Hepatocyte (in vitro differentiated cells): Measurements from ENCODE around the gene HERC2. TPM values are rescaled to one million over a fixed set of nuclear protein-coding genes. Genes with fewer than 3 reads are reported as not detected.
"Not testable (repeated sequence)": the region's sequence is repeated elsewhere in the genome, so short reads cannot be mapped to it uniquely, and the experiment has no call there.

ENCODE experiments used
- DNase-seq: peaks from one replicate; pipeline ENCODE4 v3.0.0-alpha.2; 2016; ENCODE audit warnings: low spot score
- H2AFZ ChIP-seq: fragments of 200-600 bp; sonication (generic); 2 replicates; pipeline ENCODE4 v1.6.0; 2016; ENCODE audit warnings: antibody characterized with exemption, mild to moderate bottlenecking
- H3K27ac ChIP-seq: fragments of 200-600 bp; sonication (generic); 2 replicates; pipeline ENCODE4 v1.5.1; 2016; ENCODE audit warnings: mild to moderate bottlenecking
- H3K27me3 ChIP-seq: fragments of 200-600 bp; sonication (generic); 2 replicates; pipeline ENCODE4 v1.6.1; 2016
- H3K36me3 ChIP-seq: fragments of 200-600 bp; sonication (generic); replicated peaks from 2 replicates; pipeline ENCODE4 v1.5.1; 2016; ENCODE audit warnings: low read depth; ENCODE audit not compliant: insufficient read depth
- H3K4me1 ChIP-seq: fragments of 200-600 bp; sonication (generic); 2 replicates; pipeline ENCODE4 v1.5.1; 2016; ENCODE audit warnings: mild to moderate bottlenecking, moderate library complexity; ENCODE audit not compliant: insufficient read depth
- H3K4me2 ChIP-seq: fragments of 200-600 bp; sonication (generic); 2 replicates; pipeline ENCODE4 v1.6.0; 2016
- H3K4me3 ChIP-seq: fragments of 200-600 bp; sonication (generic); 2 replicates; pipeline ENCODE4 v1.5.1; 2016; ENCODE audit warnings: mild to moderate bottlenecking
- H3K79me2 ChIP-seq: fragments of 200-600 bp; sonication (generic); 2 replicates; pipeline ENCODE4 v1.6.0; 2017; ENCODE audit warnings: mild to moderate bottlenecking
- H3K9me2 ChIP-seq: fragments of 200-600 bp; sonication (generic); replicated peaks from 2 replicates; pipeline ENCODE4 v1.6.0; 2017; ENCODE audit warnings: mild to moderate bottlenecking; ENCODE audit not compliant: insufficient read depth
- H3K9me3 ChIP-seq: fragments of 200-600 bp; sonication (generic); 2 replicates; pipeline ENCODE4 v1.5.1; 2016; ENCODE audit warnings: low read depth, mild to moderate bottlenecking
- H4K20me1 ChIP-seq: fragments of 200-600 bp; sonication (generic); 2 replicates; pipeline ENCODE4 v1.6.0; 2016; ENCODE audit warnings: mild to moderate bottlenecking; ENCODE audit not compliant: insufficient read depth, poor library complexity, severe bottlenecking
- WGBS: methylation state at CpG from one replicate; pipeline ENCODE4 v1.1.6; 2016; ENCODE audit warnings: low lambda C conversion rate; ENCODE audit errors: missing lambda C conversion rate; 5-methylcytosine and 5-hydroxymethylcytosine counted together
- polyA plus RNA-seq: library from polyadenylated mRNA; unstranded; fragments of >200 nt; fragmentation: Nextera tagmentation; extraction: Ambion mirVana; gene quantifications from 2 replicates; pipeline ENCODE4 v1.2.1, GENCODE V29; 2016
- total RNA-seq: library from RNA; depleted of rRNA; stranded (reverse); fragments of >200 nt; gene quantifications from 2 replicates; pipeline ENCODE4 v1.2.3, GENCODE V29; 2014

HERC2 gene, protein sequence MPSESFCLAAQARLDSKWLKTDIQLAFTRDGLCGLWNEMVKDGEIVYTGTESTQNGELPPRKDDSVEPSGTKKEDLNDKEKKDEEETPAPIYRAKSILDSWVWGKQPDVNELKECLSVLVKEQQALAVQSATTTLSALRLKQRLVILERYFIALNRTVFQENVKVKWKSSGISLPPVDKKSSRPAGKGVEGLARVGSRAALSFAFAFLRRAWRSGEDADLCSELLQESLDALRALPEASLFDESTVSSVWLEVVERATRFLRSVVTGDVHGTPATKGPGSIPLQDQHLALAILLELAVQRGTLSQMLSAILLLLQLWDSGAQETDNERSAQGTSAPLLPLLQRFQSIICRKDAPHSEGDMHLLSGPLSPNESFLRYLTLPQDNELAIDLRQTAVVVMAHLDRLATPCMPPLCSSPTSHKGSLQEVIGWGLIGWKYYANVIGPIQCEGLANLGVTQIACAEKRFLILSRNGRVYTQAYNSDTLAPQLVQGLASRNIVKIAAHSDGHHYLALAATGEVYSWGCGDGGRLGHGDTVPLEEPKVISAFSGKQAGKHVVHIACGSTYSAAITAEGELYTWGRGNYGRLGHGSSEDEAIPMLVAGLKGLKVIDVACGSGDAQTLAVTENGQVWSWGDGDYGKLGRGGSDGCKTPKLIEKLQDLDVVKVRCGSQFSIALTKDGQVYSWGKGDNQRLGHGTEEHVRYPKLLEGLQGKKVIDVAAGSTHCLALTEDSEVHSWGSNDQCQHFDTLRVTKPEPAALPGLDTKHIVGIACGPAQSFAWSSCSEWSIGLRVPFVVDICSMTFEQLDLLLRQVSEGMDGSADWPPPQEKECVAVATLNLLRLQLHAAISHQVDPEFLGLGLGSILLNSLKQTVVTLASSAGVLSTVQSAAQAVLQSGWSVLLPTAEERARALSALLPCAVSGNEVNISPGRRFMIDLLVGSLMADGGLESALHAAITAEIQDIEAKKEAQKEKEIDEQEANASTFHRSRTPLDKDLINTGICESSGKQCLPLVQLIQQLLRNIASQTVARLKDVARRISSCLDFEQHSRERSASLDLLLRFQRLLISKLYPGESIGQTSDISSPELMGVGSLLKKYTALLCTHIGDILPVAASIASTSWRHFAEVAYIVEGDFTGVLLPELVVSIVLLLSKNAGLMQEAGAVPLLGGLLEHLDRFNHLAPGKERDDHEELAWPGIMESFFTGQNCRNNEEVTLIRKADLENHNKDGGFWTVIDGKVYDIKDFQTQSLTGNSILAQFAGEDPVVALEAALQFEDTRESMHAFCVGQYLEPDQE (N-terminal part only)
- 36.2 and 57.4 TPM in 2 replicates for total RNA-seq
- 30.2 and 41.0 TPM in 2 replicates for polyA plus RNA-seq

DNA sequence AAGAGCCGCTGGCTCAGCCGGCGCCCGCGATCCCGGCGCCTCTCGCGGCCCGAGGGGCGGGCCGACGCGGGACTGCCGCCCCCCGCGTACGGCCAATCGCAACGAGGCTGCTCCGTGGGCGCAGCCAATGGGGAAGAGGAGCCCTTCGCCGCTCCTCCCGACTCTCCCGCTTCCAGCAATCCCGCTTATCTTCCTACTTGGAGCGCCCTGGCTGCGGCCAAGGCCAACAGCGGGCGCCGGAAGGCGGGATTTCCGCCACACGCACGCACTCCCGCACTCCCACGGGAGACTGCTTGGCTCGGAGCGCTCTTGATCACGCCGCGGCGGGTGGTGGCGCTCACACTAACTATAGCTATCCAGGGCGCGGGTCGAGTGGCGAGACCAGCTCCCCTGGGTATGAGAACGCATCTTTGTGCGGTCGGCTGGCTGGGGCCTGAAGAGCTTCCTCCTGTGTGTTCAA is at the start of gene HERC2:
TSS of gene HERC2 (minus strand) at position 51 of the 460 bp plus-strand sequence. CDS start 746 bp downstream, outside the sequence.
- not testable (repeated sequence) for H3K4me3 ChIP-seq, H3K27me3 ChIP-seq, H2AFZ ChIP-seq, H3K9me3 ChIP-seq, H3K4me1 ChIP-seq, DNase-seq, H4K20me1 ChIP-seq, H3K36me3 ChIP-seq, H3K9me2 ChIP-seq
- Histone ChIP-seq H3K79me2 (peaks cover 19% of the 10 kb centered on the region), H3K27ac (peak within 1 kb of the TSS; percentile 64), H3K4me2 (peak within 1 kb of the TSS; percentile 63)
- WGBS = no CpG with 5 or more reads among the region's 52 CpGs

DNA sequence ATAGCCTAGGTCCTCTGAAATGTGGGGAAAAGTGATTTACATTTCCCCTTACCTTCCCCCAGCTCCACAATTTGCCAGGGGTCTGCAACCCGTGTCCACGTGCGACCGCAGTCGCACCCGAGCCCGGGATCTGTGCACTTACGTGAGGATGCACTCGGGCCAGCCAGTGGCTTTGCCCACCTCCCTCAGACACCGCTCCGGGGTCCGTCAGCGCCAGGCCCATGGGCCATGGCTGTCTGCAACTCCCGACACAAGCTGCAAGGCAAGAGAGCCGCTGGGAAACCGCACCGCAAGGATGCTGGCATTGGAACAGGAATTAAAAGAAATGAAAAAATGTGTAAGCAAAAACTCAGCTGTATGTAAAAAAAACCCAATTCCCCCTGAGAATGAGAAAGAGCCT is 43.5 kb upstream of the HERC2 start:
- not testable (repeated sequence) for DNase-seq, H3K4me2 ChIP-seq, H2AFZ ChIP-seq, H3K4me1 ChIP-seq, H3K27ac ChIP-seq, H3K79me2 ChIP-seq, H3K9me3 ChIP-seq, H3K9me2 ChIP-seq, H3K36me3 ChIP-seq, H3K27me3 ChIP-seq, H4K20me1 ChIP-seq, H3K4me3 ChIP-seq
- 94% methylated on average over 3 of the region's 17 CpGs for WGBS

DNA sequence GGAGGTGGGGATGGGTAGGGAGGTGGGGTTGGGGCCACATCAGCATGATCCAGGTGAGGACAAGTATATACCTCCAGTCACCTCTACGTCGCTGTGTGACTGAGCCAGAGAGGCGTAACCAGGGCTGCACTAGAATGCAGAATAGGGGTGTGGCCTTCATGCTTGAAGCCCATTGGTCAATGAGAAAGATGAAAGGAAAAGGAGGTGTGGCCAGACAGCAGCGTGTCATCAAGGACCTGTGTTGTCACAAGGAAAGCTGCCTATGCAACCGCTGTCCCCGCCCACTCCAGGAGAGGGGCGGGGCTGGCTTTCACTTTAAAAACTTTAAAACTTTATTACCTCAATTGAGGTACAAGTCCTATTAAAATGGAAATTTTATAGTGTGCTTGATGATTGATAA is 36.0 kb upstream of the HERC2 start, which contains the start of gene GOLGA6L24:
TSS of gene GOLGA6L24 (minus strand) at position 101 of the 400 bp plus-strand sequence. CDS start at position 40, 61 bp downstream.
- not testable (repeated sequence) for H3K27me3 ChIP-seq, H3K9me3 ChIP-seq, H3K9me2 ChIP-seq, H3K79me2 ChIP-seq, DNase-seq, H3K4me2 ChIP-seq, H3K4me3 ChIP-seq, H3K36me3 ChIP-seq, H4K20me1 ChIP-seq, H3K4me1 ChIP-seq, H3K27ac ChIP-seq, H2AFZ ChIP-seq
- WGBS = no CpG with 5 or more reads among the region's 7 CpGs

DNA sequence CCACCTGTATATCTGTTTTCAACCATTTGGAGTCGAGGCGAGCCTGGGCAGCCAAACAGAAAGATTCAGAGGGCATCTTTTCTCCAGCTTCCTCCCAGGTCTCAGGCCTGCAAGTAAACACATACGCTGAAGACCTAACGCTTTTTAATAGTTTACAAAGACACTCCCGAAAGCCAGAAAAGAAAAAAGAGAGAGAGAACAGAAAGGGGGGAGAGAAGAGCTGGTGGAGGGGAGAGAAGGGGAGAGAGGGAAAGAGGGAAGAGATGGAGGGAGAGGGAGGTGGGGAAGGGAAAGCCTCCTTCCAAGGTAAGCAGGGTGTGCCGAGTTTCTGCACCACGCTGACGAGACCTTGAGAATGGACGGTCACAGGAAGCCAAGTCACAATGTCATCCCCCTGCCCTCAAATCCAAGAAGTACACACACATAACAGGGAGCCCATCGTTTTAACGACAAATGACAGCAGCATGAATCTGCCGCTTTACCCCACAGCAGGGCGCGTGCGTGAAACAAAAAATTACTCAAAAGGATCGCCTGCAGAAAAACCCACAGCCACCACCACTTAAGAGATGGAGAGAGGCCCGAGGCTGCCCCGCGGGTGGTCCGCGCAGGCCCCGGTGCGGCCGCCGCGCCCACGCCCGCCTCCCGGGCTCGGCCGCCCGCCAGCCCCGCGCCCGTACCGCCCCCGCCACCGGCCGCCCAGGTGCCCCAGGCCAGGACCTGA is 461 bp downstream of the HERC2 start:
- Histone ChIP-seq H3K27ac (peak overlapping the region; percentile 64), H3K79me2 (peaks cover 25% of the 10 kb centered on the region), H3K4me2 (peak overlapping the region; percentile 63)
- not testable (repeated sequence) for H3K4me3 ChIP-seq, H4K20me1 ChIP-seq, DNase-seq, H3K4me1 ChIP-seq, H3K9me3 ChIP-seq, H3K27me3 ChIP-seq, H3K9me2 ChIP-seq, H2AFZ ChIP-seq, H3K36me3 ChIP-seq
- WGBS = under 1% methylated on average over 14 of the region's 39 CpGs

DNA sequence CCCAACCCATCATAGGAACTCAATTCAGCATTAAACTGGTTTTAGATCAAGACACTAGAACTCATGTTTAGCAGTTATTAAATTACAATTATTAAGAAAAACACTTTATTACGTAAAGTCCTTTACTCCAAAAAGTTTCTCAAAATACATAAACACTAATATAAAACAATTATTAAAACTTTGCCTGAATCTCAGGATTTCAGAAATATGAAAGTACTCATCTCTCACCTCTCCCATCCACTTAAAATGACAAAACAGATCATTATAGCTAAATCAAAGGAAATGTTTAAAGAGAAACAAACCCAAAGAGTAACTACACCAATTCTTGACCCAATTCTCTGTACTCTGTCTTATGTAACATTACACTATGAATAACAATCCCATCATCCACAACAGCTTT is 2.3 kb downstream of the HERC2 start:
- not testable (repeated sequence) for DNase-seq

DNA sequence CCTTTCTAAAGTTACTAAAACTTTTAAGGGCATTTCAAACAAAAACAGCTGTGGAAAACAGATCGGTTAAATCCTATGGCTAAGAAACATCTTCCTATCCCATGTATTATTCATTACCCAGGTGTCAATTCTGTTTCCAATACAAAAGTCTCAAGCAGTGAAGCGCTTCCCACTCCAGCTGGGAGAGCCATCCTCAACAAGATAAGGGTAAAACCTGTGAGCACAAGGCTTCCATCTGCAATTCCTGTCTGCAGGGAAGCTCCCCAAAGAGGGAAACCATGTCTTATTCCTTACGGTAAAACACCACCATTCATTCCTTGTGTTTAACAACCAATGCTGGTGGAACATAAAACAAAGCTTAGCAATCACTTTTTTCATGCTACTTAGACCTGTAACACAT is 3.2 kb downstream of the HERC2 start:
- not testable (repeated sequence) for H3K4me2 ChIP-seq, H3K9me2 ChIP-seq, H3K9me3 ChIP-seq, H3K4me1 ChIP-seq, DNase-seq, H3K27me3 ChIP-seq, H3K27ac ChIP-seq, H4K20me1 ChIP-seq, H3K36me3 ChIP-seq, H2AFZ ChIP-seq, H3K4me3 ChIP-seq
- WGBS = 20% methylated on average over 1 of the region's 3 CpGs
- peaks cover 42% of the 10 kb centered on the region for H3K79me2 ChIP-seq

More for the DNA sequence above, 2.3 kb downstream of the HERC2 start:
- H3K27ac ChIP-seq, H3K36me3 ChIP-seq, H3K9me3 ChIP-seq, H3K9me2 ChIP-seq, H4K20me1 ChIP-seq, H2AFZ ChIP-seq, H3K4me1 ChIP-seq, H3K27me3 ChIP-seq, H3K4me3 ChIP-seq: not testable (repeated sequence)
- peaks cover 33% of the 10 kb centered on the region for H3K79me2 ChIP-seq
- WGBS = 97% methylated on average over 1 of the region's 1 CpG
- H3K4me2 ChIP-seq = peak overlapping the region; percentile 63

DNA sequence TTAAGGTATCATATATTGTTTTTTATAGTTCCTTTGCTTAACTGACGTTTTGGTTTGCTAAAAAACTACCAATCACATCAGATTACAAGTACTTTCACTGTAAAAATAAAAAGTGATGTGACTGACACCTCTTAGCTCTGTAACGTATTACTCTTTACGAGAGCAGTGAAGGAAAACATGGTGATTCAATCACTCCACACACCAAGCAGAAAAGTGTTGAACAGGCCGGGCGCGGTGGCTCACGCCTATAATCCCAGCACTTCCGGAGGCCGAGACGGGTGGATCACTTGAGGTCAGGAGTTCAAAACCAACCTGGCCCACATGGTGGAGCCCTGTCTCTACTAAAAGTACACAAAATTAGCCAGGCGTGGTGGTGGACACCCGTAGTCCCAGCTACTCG is 3.9 kb downstream of the HERC2 start:
- H3K4me1 ChIP-seq, H3K9me2 ChIP-seq, H2AFZ ChIP-seq, H3K9me3 ChIP-seq, H3K27me3 ChIP-seq, H3K36me3 ChIP-seq, H3K4me3 ChIP-seq, H3K4me2 ChIP-seq, H3K27ac ChIP-seq, DNase-seq, H4K20me1 ChIP-seq: not testable (repeated sequence)
- 92% methylated on average over 12 of the region's 13 CpGs for WGBS
- peaks cover 44% of the 10 kb centered on the region for H3K79me2 ChIP-seq

DNA sequence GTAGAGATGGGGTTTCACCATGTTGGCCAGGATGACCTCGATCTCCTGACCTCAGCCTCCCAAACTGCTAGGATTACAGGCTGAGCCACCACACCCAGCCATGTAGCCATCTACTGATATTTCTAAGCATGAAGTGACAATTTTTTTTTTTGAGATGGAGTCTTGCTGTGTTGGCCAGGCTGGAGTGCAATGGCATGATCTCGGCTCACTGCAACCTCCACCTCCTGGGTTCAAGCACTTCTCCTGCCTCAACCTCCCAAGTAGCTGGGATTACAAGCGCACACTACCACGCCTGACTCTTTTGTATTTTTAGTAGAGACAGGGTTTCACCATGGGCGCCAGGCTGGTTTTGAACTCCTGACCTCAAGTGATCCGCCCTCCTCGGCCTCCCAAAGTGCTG is 5.0 kb downstream of the HERC2 start:
- not testable (repeated sequence) for H2AFZ ChIP-seq, H4K20me1 ChIP-seq, H3K9me2 ChIP-seq, H3K4me1 ChIP-seq, H3K4me3 ChIP-seq, H3K4me2 ChIP-seq, H3K9me3 ChIP-seq, H3K36me3 ChIP-seq, DNase-seq, H3K27me3 ChIP-seq, H3K27ac ChIP-seq
- H3K79me2 ChIP-seq = peaks cover 44% of the 10 kb centered on the region
- WGBS = 99% methylated on average over 7 of the region's 7 CpGs
